NCI-H748 (cell line): ENCODE measurements around the gene FMO5.
A peak's percentile ranks its signal among the peaks of the same experiment; 100 is the strongest.
"Not testable (repeated sequence)": the region's sequence is repeated elsewhere in the genome, so short reads cannot be mapped to it uniquely, and the experiment has no call there.

Experiments used
- DNase-seq: peaks from one replicate; lab custom pipeline; 2025; ENCODE audit not compliant: unreplicated experiment; lab: John Stamatoyannopoulos, UW

The FMO5 gene

DNA sequence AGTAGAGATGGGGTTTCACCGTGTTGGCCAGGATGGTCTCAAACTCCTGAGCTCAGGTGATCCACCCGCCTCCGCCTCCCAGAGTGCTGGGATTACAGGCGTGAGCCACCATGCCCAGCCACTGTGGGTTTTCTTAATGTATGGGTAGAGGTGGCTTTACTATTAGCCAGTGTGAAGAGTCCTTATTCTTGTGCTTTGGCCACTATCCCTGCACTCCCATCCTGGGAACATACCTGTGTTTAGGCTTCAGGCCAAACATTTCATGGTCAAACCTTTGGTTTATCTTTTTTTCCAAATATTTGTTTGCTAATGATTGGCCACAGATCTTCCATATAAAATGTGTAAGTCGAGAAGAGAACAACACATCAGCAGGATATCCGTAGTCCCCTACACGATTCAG lies 16.5 kb downstream of the FMO5 start:
- no peak for DNase-seq

DNA sequence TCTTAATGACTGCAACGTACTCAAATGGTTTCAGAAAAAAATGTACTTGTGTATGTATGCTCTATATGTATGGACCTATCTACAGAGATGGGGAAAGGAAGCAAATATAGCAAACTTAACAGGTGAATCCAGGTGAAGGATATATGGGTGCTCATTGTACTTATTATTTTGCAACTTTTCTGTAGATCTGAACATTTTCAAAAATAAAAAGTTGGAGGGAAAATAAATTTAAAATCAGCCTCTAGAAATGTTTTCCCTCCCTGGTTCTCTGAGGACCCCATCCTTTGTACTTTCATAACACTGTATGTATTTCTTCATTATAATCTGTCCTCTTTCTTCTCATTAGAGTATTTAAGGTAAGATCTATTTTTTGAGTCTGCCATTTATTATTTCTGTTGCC lies 17.9 kb downstream of the FMO5 start:
- DNase-seq = no peak

DNA sequence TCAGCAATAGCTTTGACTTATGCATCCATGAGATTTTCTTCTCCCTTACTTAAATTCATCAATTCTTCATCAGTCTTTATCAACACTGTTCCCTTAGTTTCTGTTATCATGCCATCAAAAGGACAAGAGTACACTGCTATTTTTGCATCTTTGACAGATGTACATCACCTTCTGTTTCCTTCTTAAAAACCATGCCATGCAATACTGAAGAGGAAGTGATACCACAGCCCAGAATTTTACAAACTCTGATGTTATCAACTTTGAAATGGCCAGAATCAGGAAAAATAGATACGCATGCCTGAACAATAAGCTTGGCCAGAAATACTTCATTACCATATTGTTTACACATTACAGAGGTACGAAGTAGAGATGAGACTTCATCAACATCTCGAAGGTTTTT lies 21.1 kb downstream of the FMO5 start:
- DNase-seq = no peak

DNA sequence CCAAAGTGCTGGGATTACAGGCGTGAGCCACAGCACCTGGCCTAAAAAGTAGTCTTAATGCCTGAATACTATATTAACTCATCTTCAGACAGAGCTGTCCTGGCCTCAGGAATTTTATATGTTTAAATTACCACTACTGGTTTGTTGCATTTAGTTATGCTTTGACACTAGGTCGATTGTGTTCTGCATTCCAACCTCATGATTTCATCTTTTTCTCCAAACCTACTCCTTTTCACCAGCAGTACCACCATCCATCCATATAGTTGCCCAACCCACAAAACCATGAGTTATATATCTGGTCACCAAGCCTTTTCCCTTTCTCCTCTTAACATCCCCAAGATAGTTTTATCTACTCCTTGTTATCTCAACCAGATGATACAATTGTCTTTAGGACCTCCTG lies 22.6 kb downstream of the FMO5 start:
- no peak for DNase-seq

GRCh38 chr1:147201786-147202185 lies 23.4 kb downstream of the FMO5 start:
- DNase-seq = no peak

DNA sequence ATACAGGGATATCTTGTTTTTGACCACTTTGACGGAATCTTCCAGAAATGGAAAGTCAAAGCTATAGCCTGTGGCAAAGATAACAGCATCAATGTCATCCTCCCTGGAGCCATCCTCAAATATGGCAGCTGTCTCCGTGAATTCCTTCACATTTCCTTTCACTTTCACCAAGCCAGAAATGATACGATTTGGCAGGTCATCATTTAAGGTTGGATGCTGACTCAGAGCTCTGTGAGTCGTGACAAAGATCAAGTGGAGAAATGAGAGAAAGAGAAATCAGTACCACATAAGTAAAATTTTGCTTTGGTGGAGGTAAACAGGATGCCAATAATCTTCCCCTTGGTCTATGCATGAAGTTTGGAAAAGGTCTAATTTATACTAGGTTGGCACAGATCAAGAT lies 23.9 kb downstream of the FMO5 start:
- DNase-seq = no peak

- DNase-seq = not testable (repeated sequence)
These were observed 27.8 kb downstream of the FMO5 start for GRCh38 chr1:147197324-147197723.

GRCh38 chr1:147189514-147189913 lies 35.6 kb downstream of the FMO5 start:
- no peak for DNase-seq

GRCh38 chr1:147185432-147185831 lies 39.7 kb downstream of the FMO5 start:
- DNase-seq = peak; percentile 86

DNA sequence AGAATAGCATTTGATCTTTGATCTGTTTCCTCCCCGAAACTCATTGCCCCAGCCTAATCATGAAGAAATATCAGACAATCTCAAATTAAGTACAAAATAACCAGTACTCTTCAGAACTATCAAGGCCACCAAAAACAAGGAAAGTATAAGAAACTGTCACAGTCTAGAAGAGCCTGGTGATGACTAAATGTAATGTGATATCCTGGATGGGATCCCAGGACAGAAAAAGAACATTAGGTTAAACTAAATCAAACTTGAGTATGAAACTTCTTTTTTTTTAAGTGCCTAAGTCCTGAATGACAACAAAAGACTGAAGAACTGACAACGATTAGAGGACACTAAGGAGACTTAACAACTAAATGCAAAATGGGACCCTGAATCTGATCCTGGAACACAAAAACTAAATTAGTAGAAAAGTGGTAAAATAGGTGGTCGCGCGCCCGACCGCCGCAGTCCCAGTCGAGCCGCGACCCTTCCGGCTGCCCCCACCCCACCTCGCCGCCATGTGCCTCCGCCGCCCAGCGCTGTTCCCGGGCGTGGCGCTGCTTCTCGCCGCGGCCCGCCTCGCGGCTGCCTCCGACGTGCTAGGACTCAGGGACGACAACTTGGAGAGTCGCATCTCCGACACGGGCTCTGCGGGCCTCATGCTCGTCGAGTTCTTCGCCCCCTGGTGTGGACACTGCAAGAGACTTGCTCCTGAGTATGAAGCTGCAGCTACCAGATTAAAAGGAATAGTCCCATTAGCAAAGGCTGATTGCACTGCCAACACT lies 47.3 kb downstream of the FMO5 start:
- DNase-seq = no peak

- peak; percentile 96 for DNase-seq
These were observed 52.7 kb downstream of the FMO5 start, which contains the start of gene PRKAB2 for GRCh38 chr1:147172168-147173016. Gene PRKAB2, minus strand, starts transcription at chr1:147172470. Its CDS starts 326 bp downstream, at chr1:147172144.

GRCh38 chr1:147171399-147172167 lies 53.6 kb downstream of the FMO5 start:
- DNase-seq = peak; percentile 32

DNA sequence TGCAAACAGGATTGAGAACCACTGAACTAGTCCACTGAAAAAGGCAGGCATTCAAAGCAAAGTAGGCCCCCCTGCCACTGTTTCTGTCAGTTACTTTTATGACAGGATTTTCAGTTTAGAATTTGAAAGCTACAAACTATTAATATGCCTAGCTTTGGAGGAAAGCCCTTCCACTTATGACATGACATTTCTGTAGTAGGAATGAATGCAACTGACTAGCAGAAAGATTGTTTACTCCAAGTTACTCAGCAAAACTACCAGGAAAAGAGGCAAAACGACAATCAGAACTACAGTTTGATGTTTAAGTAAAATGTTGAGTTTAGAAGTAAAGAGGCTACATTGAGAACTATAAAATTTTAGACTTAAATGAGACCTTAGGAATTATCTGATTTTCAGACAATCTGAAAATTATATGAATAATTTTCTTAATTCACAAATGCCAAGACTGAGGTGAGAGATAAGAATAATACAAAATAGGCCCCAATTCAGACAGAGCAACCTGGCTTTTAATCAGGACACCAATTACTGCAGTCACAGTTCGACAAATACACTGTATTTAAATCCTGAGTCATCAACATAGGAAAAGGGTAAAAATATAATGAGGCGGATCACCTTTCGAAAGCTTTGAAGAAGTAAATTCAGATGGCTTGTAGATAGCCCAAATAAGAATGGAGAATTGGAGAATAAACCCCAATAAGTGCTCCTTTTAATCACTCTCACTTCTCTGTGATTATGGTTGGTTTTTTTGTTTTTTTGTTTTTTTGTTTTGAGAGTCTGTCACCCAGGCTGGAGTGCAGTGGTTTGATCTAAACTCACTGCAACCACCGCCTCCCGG lies 55.1 kb downstream of the FMO5 start:
- no peak for DNase-seq

DNA sequence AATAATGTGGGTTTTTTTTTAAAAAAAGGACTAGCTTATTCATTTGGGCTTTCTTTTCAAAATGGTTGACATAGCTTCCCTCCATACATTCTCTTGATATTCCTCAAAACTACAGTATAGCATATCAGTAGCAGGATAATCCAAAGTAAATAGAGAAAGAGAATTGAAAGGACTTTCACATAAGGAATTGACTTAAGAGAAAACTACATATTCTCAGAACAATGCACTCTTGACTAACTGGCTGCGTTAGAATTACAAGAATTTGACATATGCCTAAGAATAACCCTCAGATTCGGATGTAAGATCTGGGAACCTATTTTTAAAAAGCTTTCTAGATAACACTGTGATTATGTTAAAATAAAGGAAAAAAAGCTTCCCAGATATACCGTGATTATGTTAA lies 56.0 kb downstream of the FMO5 start:
- DNase-seq = no peak

DNA sequence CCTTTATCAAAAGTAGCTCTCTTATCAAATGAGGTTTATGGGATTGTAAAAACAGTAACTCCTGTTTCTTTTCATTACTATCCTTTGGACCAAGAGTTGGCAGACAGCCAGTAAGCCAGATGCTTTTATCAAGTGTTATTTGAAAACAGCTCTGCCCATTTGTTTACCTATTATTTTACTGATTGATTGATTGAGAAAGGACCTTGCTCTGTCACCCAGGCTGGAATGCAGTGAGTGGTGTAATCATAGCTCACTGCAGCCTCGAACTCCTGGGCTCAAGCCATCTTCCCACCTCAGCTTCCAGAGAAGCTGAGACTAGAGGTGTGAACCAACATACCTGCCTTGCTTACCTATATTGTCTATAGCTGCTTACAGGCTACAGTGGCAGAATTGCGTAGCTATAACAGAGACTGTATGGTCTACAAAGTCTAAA lies 56.5 kb downstream of the FMO5 start:
- peak; percentile 74 for DNase-seq

- no peak for DNase-seq
These were observed 57.8 kb downstream of the FMO5 start for GRCh38 chr1:147167365-147167764.

DNA sequence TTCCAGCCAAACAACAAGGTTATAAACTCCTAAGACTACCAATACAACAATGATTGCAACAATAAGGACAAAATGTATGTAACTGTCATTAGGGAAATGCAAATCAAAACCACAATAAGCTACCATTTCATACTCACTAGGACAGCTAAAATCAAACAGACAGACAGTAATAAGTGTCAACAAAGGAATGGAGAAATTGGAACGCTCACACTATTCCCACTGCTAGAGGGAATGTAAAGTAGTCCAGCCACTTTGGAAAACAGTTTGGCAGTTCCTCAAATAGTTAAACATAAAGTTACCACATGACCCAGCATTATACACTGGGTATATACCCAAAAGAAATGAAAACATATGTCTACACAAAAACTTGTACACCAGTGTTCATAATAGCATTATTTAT lies 62.1 kb downstream of the FMO5 start:
- DNase-seq = no peak

GRCh38 chr1:147162093-147162492 lies 63.0 kb downstream of the FMO5 start:
- no peak for DNase-seq

GRCh38 chr1:147157116-147157515 lies 68.0 kb downstream of the FMO5 start:
- not testable (repeated sequence) for DNase-seq

DNA sequence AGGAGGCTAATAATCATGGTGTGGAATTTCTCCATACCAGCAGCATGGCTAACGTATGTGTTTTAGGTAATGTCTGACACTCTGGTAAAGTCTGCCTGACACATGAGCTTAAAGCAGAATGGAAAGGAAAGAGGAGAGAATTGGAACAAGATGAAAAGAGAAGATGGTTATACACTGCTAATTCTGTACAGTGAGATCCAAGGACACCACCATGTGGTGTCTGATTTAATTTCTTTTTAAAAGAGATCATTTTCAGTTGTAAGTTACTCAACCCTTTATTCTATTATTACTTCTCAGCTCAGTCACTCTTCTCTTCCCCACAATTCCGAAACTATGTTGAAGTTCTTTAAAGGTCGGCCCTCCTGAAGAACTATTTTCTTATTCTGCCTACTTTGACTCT lies 68.5 kb downstream of the FMO5 start:
- DNase-seq = no peak

DNA sequence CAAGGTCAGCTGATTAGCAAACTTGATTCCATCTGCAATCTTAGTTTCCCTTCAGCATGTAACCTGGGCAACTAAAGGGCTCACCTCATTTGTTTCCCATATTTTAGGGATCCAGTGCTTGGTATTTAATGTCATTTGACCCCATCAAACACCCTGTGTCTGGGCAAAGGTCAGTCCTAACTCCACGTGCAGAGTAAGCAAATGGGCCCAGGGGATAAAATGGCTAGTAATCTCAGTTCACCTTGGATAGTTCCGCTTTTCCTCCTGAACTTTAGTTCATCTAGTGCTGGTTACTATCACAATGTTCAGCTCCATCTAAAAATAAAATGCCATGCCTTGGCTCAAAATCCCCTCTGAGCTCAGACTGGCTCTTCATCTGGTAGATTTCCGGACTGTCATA lies 72.4 kb downstream of the FMO5 start:
- no peak for DNase-seq
